GM12878 (cell line): Measurements from ENCODE around the gene AP4E1. TPM values are rescaled to one million over a fixed set of nuclear protein-coding genes. Genes with fewer than 3 reads are reported as not detected.

Experiments used
- CBX5 ChIP-seq: sonication (generic); IDR thresholded peaks from 2 replicates; pipeline ENCODE4 v1.6.1; 2016; ENCODE audit warnings: low read depth, moderate library complexity, mild to moderate bottlenecking, inconsistent platforms
- CREB1 ChIP-seq: IDR thresholded peaks from 2 replicates; pipeline ENCODE4 v1.6.1; 2012; ENCODE audit warnings: low read depth, mild to moderate bottlenecking, inconsistent platforms
- DPF2 ChIP-seq: fragments of 450-650 bp; IDR thresholded peaks from 2 replicates; pipeline ENCODE4 v1.6.1; 2017; ENCODE audit warnings: mild to moderate bottlenecking
- HDAC6 ChIP-seq: fragments of 200-600 bp; sonication (generic); IDR thresholded peaks from one replicate; pipeline ENCODE4 v1.8.0; 2017; ENCODE audit warnings: antibody characterized with exemption; ENCODE audit not compliant: unreplicated experiment
- MXI1 ChIP-seq: fragments of 150-350 bp; IDR thresholded peaks from 2 replicates; pipeline ENCODE4 v1.6.1; 2011; ENCODE audit warnings: low read depth, mild to moderate bottlenecking, inconsistent platforms, low read length, improper control_type of control experiment
- PBX3 ChIP-seq: IDR thresholded peaks from 2 replicates; pipeline ENCODE4 v1.6.1; 2011; ENCODE audit warnings: mild to moderate bottlenecking, low read depth, low read length, moderate library complexity; ENCODE audit not compliant: insufficient replicate concordance
- RAD51 ChIP-seq: fragments of 450-650 bp; IDR thresholded peaks from 2 replicates; pipeline ENCODE4 v1.6.1; 2016; ENCODE audit warnings: moderate library complexity, mild to moderate bottlenecking, inconsistent platforms
- SMAD1 ChIP-seq: fragments of 450-650 bp; IDR thresholded peaks from 2 replicates; pipeline ENCODE4 v1.6.1; 2018; ENCODE audit warnings: mild to moderate bottlenecking, low read depth; ENCODE audit not compliant: partially characterized antibody
- SREBF1 ChIP-seq: IDR thresholded peaks from 2 replicates; pipeline ENCODE4 v1.6.1; 2012; ENCODE audit warnings: mild to moderate bottlenecking, low read length
- TCF12 ChIP-seq: IDR thresholded peaks from 2 replicates; pipeline ENCODE4 v1.6.1; 2011; ENCODE audit warnings: low read depth, mild to moderate bottlenecking, low read length
- TCF3 ChIP-seq: IDR thresholded peaks from 2 replicates; pipeline ENCODE4 v1.6.1; 2012; ENCODE audit warnings: low read depth, mild to moderate bottlenecking, low read length, borderline replicate concordance; ENCODE audit not compliant: insufficient read depth
- YY1 ChIP-seq: IDR thresholded peaks from 2 replicates; pipeline ENCODE4 v1.6.1; 2011; ENCODE audit warnings: low read depth, mild to moderate bottlenecking, low read length
- polyA plus RNA-seq, 11 experiments: library from polyadenylated mRNA; depleted of rRNA in 4 of 11; unstranded in 6 of 11; stranded (reverse) in 5 of 11; fragments of >200 nt; fragmentation: Nextera tagmentation in 4 of 11; fragmentation: Illumina TruSeq in 1 of 11; extraction: Ambion mirVana in 4 of 11; extraction: Trizol in 1 of 11; gene quantifications; 1 replicate in 1 of 11; 2 replicates in 10 of 11; pipeline versions ENCODE4 v1.2.1 to v1.2.3, GENCODE V29; 2011 to 2016; ENCODE audit warnings: inconsistent platforms in 2 of 11, missing spikeins in 2 of 11, low read depth in 1 of 11
- total RNA-seq, 4 experiments: library from RNA; depleted of rRNA in 3 of 4; stranded (reverse); fragments of >200 nt in 3 of 4; fragmentation: Illumina TruSeq in 1 of 4; extraction: Trizol in 1 of 4; gene quantifications; 2 replicates each; pipeline versions ENCODE4 v1.2.1 to v1.2.3, GENCODE V29; 2013 to 2021
- TF ChIP-seq, protein P1 (sequence below): IDR thresholded peaks from 2 replicates; pipeline ENCODE4 v1.6.1; 2011; ENCODE audit warnings: borderline replicate concordance, low read depth, mild to moderate bottlenecking, moderate library complexity, low read length; ENCODE audit not compliant: insufficient read depth, poor library complexity, severe bottlenecking
- TF ChIP-seq, protein P2 (sequence below): IDR thresholded peaks from 2 replicates; pipeline ENCODE4 v1.6.1; 2012; ENCODE audit warnings: low read depth, low read length, improper control_type of control experiment

The AP4E1 gene
- total and polyA plus RNA-seq, 10 of the 15 experiments (the other 5 are each of a cell fraction or from before 2014, with no cell fraction given), result 1.2 to 11.4 (median 6.7) TPM

DNA sequence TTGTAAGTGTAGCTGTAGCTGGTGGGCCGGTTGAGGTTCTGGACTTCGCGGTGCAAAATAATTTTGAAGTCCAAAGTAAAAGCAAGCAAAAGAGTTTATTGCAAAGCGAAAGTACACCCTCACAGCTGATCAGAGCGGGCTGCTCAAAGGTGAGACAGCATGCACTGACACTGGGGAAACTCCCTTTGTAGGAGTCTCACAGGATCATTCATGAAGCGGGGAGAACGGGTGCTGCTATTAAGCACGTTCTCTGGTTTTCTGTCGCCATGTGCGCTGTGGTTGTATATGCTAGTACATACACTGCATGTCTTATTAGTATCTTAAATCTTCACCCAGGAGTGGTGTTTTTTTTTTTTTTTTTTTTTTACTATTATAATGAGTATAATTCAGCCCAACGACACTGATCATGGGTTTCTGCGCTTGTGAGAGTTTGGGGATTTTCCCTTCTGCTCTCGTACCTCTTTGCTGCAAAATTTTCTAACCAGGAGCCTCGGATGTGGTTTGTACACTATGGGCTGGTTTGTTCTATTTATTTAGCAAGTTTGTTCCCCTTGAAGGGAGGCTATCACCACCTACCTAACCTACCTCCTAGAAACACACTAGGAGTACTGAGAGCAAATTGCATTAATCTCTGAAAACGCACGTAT lies 1.4 kb upstream of the AP4E1 start (continued):
- TF ChIP-seq TCF3 (peak; percentile 61; the same call in 1 of the 2 replicates), HDAC6 (no peak), DPF2 (peak; percentile 40), PBX3 (peak; percentile 80), YY1 (peak; percentile 76), RAD51 (peak; percentile 66), SMAD1 (peak; percentile 18), SREBF1 (no peak), CBX5 (peak; percentile 99), MXI1 (peak; percentile 95), TCF12 (peak; percentile 67), CREB1 (peak; percentile 23; the same call in 1 of the 2 replicates)
- TF ChIP-seq, protein P1, sequence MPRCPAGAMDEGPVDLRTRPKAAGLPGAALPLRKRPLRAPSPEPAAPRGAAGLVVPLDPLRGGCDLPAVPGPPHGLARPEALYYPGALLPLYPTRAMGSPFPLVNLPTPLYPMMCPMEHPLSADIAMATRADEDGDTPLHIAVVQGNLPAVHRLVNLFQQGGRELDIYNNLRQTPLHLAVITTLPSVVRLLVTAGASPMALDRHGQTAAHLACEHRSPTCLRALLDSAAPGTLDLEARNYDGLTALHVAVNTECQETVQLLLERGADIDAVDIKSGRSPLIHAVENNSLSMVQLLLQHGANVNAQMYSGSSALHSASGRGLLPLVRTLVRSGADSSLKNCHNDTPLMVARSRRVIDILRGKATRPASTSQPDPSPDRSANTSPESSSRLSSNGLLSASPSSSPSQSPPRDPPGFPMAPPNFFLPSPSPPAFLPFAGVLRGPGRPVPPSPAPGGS, result peak; percentile 82
- TF ChIP-seq, protein P2, sequence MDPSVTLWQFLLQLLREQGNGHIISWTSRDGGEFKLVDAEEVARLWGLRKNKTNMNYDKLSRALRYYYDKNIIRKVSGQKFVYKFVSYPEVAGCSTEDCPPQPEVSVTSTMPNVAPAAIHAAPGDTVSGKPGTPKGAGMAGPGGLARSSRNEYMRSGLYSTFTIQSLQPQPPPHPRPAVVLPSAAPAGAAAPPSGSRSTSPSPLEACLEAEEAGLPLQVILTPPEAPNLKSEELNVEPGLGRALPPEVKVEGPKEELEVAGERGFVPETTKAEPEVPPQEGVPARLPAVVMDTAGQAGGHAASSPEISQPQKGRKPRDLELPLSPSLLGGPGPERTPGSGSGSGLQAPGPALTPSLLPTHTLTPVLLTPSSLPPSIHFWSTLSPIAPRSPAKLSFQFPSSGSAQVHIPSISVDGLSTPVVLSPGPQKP, result no peak
